Eye (tissue), 1 donor: ENCODE measurements around the gene CEP44.
"Not testable (repeated sequence)": the region's sequence is repeated elsewhere in the genome, so short reads cannot be mapped to it uniquely, and the experiment has no call there.

Experiments
- DNase-seq: peaks from one replicate; pipeline ENCODE4 v3.0.0-alpha.2; 2015

CEP44 gene

GRCh38 chr4:174283507-174284471 is at the start of gene CEP44, which contains the start of gene FBXO8:
TSS of gene CEP44 (plus strand) at chr4:174283911. CDS start at chr4:174299122, 15,211 bp downstream.
TSS of gene FBXO8 (minus strand) at chr4:174283667. CDS start at chr4:174263092, 20,575 bp downstream.
- peak; percentile 97 for DNase-seq

- no peak for DNase-seq
Measured at GRCh38 chr4:174236359-174236758, 47.4 kb upstream of the CEP44 start.

GRCh38 chr4:174241162-174241561 is 42.5 kb upstream of the CEP44 start:
- no peak for DNase-seq

- DNase-seq = no peak
Measured at GRCh38 chr4:174244441-174244840, 39.3 kb upstream of the CEP44 start.

GRCh38 chr4:174245714-174246113 is 38.0 kb upstream of the CEP44 start:
- no peak for DNase-seq

GRCh38 chr4:174248407-174248806 is 35.3 kb upstream of the CEP44 start:
- DNase-seq = no peak

- no peak for DNase-seq
Measured at GRCh38 chr4:174252412-174252811, 31.3 kb upstream of the CEP44 start.

- DNase-seq = no peak
Measured at GRCh38 chr4:174254613-174255012, 29.1 kb upstream of the CEP44 start.

GRCh38 chr4:174255374-174255773 is 28.3 kb upstream of the CEP44 start:
- no peak for DNase-seq

- DNase-seq = peak; percentile 24
Measured at GRCh38 chr4:174255786-174256185, 27.9 kb upstream of the CEP44 start.

GRCh38 chr4:174256277-174256713 is 27.4 kb upstream of the CEP44 start:
- no peak for DNase-seq

- DNase-seq = no peak
Measured at GRCh38 chr4:174259580-174259979, 24.1 kb upstream of the CEP44 start.

- DNase-seq = no peak
Measured at GRCh38 chr4:174260099-174260498, 23.6 kb upstream of the CEP44 start.

- DNase-seq = not testable (repeated sequence)
Measured at GRCh38 chr4:174261432-174261831, 22.3 kb upstream of the CEP44 start.

- no peak for DNase-seq
Measured at GRCh38 chr4:174262624-174263444, 20.9 kb upstream of the CEP44 start.

GRCh38 chr4:174263445-174263736 is 20.3 kb upstream of the CEP44 start:
- no peak for DNase-seq

- peak; percentile 56 for DNase-seq
Measured at GRCh38 chr4:174265916-174266315, 17.8 kb upstream of the CEP44 start.

GRCh38 chr4:174266416-174266815 is 17.3 kb upstream of the CEP44 start:
- DNase-seq = peak; percentile 12

- no peak for DNase-seq
Measured at GRCh38 chr4:174273930-174274329, 9.8 kb upstream of the CEP44 start.

GRCh38 chr4:174274436-174274835 is 9.3 kb upstream of the CEP44 start:
- no peak for DNase-seq

- DNase-seq = no peak
Measured at GRCh38 chr4:174275101-174275500, 8.6 kb upstream of the CEP44 start.

GRCh38 chr4:174277433-174277832 is 6.3 kb upstream of the CEP44 start:
- DNase-seq = no peak

GRCh38 chr4:174278467-174278866 is 5.2 kb upstream of the CEP44 start:
- DNase-seq = no peak
